Panc1 (cell line): ENCODE measurements around the gene PKD1L1. TPM values are rescaled to one million over a fixed set of nuclear protein-coding genes. Genes with fewer than 3 reads are reported as not detected.

ENCODE experiments used
- ATAC-seq: fragments of 200-7000 bp; cut with Tn5 transposase; 2 replicates; pipeline ENCODE4 v1.9.1; 2020; ENCODE audit warnings: mild to moderate bottlenecking, moderate library complexity
- BruUV-seq: library from RNA; stranded (reverse); fragments of 400-500 nt; replicated peaks from 2 replicates; lab custom pipeline; 2021; lab: Mats Ljungman, UMichigan
- CTCF ChIA-PET: fragments of 300-600 bp; sonication (Branson Sonifier 250); formaldehyde crosslinking; loops from one replicate; lab custom pipeline; 2022; ENCODE audit warnings: antibody characterized with exemption; lab: Charles Lee
- POLR2A ChIA-PET: fragments of 300-600 bp; sonication (Branson Sonifier 250); formaldehyde crosslinking; loops from one replicate; lab custom pipeline; 2022; ENCODE audit warnings: antibody characterized with exemption; lab: Charles Lee
- DNase-seq: peaks from one replicate; pipeline ENCODE4 v3.0.0-alpha.2; 2010; ENCODE audit warnings: low read depth, low spot score
- H3K27ac ChIP-seq: 2 replicates; pipeline ENCODE4 v1.5.1; 2011; ENCODE audit warnings: mild to moderate bottlenecking, low read length, inconsistent platforms
- H3K27me3 ChIP-seq: fragments of 200-500 bp; sonication (Bioruptor generic); 2 replicates; pipeline ENCODE4 v1.6.0; 2014; ENCODE audit warnings: low read length, inconsistent platforms; ENCODE audit not compliant: control insufficient read depth, insufficient read depth
- H3K36me3 ChIP-seq: fragments of 200-500 bp; sonication (Bioruptor generic); 2 replicates; pipeline ENCODE4 v1.5.1; 2014; ENCODE audit warnings: inconsistent platforms, mild to moderate bottlenecking, low read length, moderate library complexity; ENCODE audit not compliant: control insufficient read depth, insufficient read depth
- H3K4me1 ChIP-seq: 2 replicates; pipeline ENCODE4 v1.5.1; 2011; ENCODE audit warnings: inconsistent platforms, mild to moderate bottlenecking, low read length, moderate library complexity; ENCODE audit not compliant: control insufficient read depth, insufficient read depth
- H3K4me3 ChIP-seq, 2 experiments: 2 replicates each; pipeline ENCODE4 v1.5.1; 2011 to 2012; ENCODE audit warnings: low read depth in 2 of 2, low read length in 2 of 2, mild to moderate bottlenecking in 2 of 2, inconsistent platforms in 1 of 2, moderate library complexity in 1 of 2
- H3K9me3 ChIP-seq: fragments of 200-500 bp; sonication (Bioruptor generic); 2 replicates; pipeline ENCODE4 v1.5.1; 2014; ENCODE audit warnings: low read depth, mild to moderate bottlenecking, inconsistent platforms, low read length, moderate library complexity; ENCODE audit not compliant: control insufficient read depth, insufficient read depth
- CTCF ChIP-seq: fragments of 450-650 bp; IDR thresholded peaks from 2 replicates; pipeline ENCODE4 v1.5.1; 2017; ENCODE audit warnings: mild to moderate bottlenecking
- POLR2AphosphoS5 ChIP-seq: IDR thresholded peaks from 2 replicates; pipeline ENCODE4 v1.6.1; 2012; ENCODE audit warnings: mild to moderate bottlenecking, low read depth, low read length, moderate library complexity
- SIN3A ChIP-seq: IDR thresholded peaks from 2 replicates; pipeline ENCODE4 v1.6.1; 2012; ENCODE audit warnings: low read depth, mild to moderate bottlenecking, low read length, moderate library complexity, borderline replicate concordance; ENCODE audit not compliant: insufficient read depth
- TCF7L2 ChIP-seq: IDR thresholded peaks from 2 replicates; pipeline ENCODE4 v1.6.1; 2011; ENCODE audit warnings: mild to moderate bottlenecking, low read depth, low read length, inconsistent platforms
- in situ Hi-C: cut with HindIII; loops from 2 replicates; pipeline ENCODE4 v1.10.0; 2016; ENCODE audit warnings: low sequenced_read_pairs, low pct_unique_long_range_greater_than_20kb
- intact Hi-C: fragments of 100-400 bp; cut with micrococcal nuclease; formaldehyde crosslinking; loops from one replicate; pipeline ENCODE4 v1.10.0; 2022; ENCODE audit not compliant: unreplicated experiment
- total RNA-seq: library from RNA; stranded (reverse); gene quantifications from one replicate; pipeline ENCODE4 v1.2.1, GENCODE V29; 2021; ENCODE audit not compliant: unreplicated experiment
- TF ChIP-seq, protein P1 (sequence below), 2 experiments: IDR thresholded peaks; 2 replicates each; pipeline ENCODE4 v1.6.1; 2011 to 2012; ENCODE audit warnings: low read depth in 2 of 2, control low read depth in 1 of 2, low read length in 1 of 2, mild to moderate bottlenecking in 1 of 2, moderate library complexity in 1 of 2; ENCODE audit not compliant: insufficient read depth in 1 of 2

PKD1L1 gene
- total RNA-seq, 1 experiment from 2014 or later: 2.2 TPM

DNA sequence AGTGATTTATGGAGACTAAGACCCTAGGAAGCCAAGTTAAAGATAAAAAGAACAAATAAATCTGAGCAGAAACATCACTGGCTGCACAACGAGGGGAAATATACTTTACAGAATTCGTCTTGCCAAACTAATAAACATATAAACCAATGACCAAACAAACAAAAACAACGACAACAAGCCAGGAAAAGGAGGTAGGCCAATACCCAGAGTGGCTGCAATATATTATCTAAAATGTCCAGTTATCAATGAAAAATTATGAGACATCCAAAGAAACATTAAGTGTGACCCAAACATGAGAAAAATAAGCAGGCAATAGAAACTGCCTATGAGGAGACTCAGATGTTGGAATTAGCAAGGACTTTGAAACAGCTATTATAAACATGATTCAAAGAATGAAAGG is 81.0 kb downstream of the PKD1L1 start:
- H3K36me3 ChIP-seq: no peaks in the 10 kb centered on the region
- DNase-seq: no peak
- no peak overlapping the region; the same call in 1 of the 2 replicates for H3K27ac ChIP-seq
- no peaks in the 10 kb centered on the region for H3K9me3 ChIP-seq
- in situ Hi-C loops (no loop called here), intact Hi-C loops (no loop called here)
- CTCF ChIA-PET: no interaction called here
- POLR2A ChIA-PET: no interaction called here
- peaks cover 3% of the 10 kb centered on the region; the same call in 1 of the 2 replicates for H3K4me1 ChIP-seq
- ATAC-seq: no peak
- H3K4me3 ChIP-seq: no peak overlapping the region
- no TSS peak for BruUV-seq
- H3K27me3 ChIP-seq: no peaks in the 10 kb centered on the region; the same call in 1 of the 2 replicates
- TF ChIP-seq, protein P1, sequence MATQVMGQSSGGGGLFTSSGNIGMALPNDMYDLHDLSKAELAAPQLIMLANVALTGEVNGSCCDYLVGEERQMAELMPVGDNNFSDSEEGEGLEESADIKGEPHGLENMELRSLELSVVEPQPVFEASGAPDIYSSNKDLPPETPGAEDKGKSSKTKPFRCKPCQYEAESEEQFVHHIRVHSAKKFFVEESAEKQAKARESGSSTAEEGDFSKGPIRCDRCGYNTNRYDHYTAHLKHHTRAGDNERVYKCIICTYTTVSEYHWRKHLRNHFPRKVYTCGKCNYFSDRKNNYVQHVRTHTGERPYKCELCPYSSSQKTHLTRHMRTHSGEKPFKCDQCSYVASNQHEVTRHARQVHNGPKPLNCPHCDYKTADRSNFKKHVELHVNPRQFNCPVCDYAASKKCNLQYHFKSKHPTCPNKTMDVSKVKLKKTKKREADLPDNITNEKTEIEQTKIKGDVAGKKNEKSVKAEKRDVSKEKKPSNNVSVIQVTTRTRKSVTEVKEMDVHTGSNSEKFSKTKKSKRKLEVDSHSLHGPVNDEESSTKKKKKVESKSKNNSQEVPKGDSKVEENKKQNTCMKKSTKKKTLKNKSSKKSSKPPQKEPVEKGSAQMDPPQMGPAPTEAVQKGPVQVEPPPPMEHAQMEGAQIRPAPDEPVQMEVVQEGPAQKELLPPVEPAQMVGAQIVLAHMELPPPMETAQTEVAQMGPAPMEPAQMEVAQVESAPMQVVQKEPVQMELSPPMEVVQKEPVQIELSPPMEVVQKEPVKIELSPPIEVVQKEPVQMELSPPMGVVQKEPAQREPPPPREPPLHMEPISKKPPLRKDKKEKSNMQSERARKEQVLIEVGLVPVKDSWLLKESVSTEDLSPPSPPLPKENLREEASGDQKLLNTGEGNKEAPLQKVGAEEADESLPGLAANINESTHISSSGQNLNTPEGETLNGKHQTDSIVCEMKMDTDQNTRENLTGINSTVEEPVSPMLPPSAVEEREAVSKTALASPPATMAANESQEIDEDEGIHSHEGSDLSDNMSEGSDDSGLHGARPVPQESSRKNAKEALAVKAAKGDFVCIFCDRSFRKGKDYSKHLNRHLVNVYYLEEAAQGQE (IDR thresholded peaks at IDR 0.05; ENCODE audit: insufficient read depth in 1 of 2, low read depth in 2 of 2, low read length in 1 of 2): no peak
- TF ChIP-seq CTCF (no peak), TCF7L2 (no peak), POLR2AphosphoS5 (no peak), SIN3A (no peak)

DNA sequence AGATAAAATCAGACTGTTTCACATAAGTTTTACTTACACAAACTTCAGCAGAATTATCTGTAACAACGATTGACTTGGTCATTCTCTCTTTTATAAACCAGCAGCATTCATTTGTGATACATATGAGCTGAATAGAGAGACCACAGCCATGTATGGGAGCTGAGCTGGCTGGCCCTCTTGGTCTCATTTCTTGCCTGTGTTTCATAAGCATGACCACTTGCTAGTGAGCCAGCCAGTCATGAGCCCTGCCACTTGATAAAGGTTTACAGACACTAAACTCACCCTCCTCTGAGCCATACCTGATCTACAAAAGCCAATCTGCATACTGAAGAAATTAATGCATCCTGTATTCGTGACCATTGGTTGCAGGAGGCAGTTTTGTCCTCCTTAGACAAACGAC is 82.1 kb downstream of the PKD1L1 start:
- intact Hi-C loops (no loop called here), in situ Hi-C loops (no loop called here)
- no peak for DNase-seq
- Histone ChIP-seq H3K4me3 (no peak overlapping the region), H3K36me3 (no peaks in the 10 kb centered on the region), H3K27me3 (no peaks in the 10 kb centered on the region), H3K27ac (peak overlapping the region; percentile 44; the same call in 1 of the 2 replicates), H3K9me3 (no peaks in the 10 kb centered on the region), H3K4me1 (no peaks in the 10 kb centered on the region; the same call in 1 of the 2 replicates)
- POLR2A ChIA-PET: no interaction called here
- TF ChIP-seq TCF7L2 (no peak), CTCF (no peak)
- CTCF ChIA-PET: no interaction called here
- no peak for ATAC-seq
- no TSS peak for BruUV-seq
